Gastrocnemius medialis (tissue), 4 donors: ENCODE data around the gene BCAP31. TPM values are rescaled to one million over a fixed set of nuclear protein-coding genes. Genes with fewer than 3 reads are reported as not detected.

Experiments
- ATAC-seq, 2 donors: fragments of 150-250 bp; one replicate each; pipeline ENCODE4 v1.9.1; 2016
- DNase-seq, 2 donors: peaks; one replicate each; pipeline ENCODE4 v3.0.0-alpha.2; 2019
- H3K27ac ChIP-seq, 4 donors: fragments of 200-600 bp; sonication (generic); 1 replicate in 1 of 4; 2 replicates in 3 of 4; pipeline ENCODE4 v1.5.1; 2016 to 2018; ENCODE audit warnings: mild to moderate bottlenecking in 2 of 4, moderate library complexity in 1 of 4
- H3K27me3 ChIP-seq, 3 donors: fragments of 200-600 bp; sonication (generic) in 2 of 3; 1 replicate in 1 of 3; 2 replicates in 2 of 3; pipeline versions ENCODE4 v1.5.1 to v1.6.0; 2016 to 2019; ENCODE audit warnings: mild to moderate bottlenecking in 1 of 3, moderate library complexity in 1 of 3
- H3K36me3 ChIP-seq, 2 donors: fragments of 200-600 bp; sonication (generic) in 1 of 2; one replicate each; pipeline ENCODE4 v1.5.1; 2017 to 2018
- H3K4me1 ChIP-seq, 2 donors: fragments of 200-600 bp; sonication (generic) in 1 of 2; one replicate each; pipeline ENCODE4 v1.5.1; 2016 to 2017; ENCODE audit warnings: mild to moderate bottlenecking in 2 of 2
- H3K4me3 ChIP-seq, 4 donors: fragments of 200-600 bp; sonication (generic) in 3 of 4; 1 replicate in 1 of 4; 2 replicates in 3 of 4; pipeline ENCODE4 v1.5.1; 2016 to 2019; ENCODE audit warnings: mild to moderate bottlenecking in 2 of 4
- H3K9me3 ChIP-seq, 3 donors: fragments of 200-600 bp; sonication (generic) in 2 of 3; 1 replicate in 1 of 3; 2 replicates in 2 of 3; pipeline ENCODE4 v1.5.1; 2016 to 2019
- POLR2A ChIP-seq, 2 donors: fragments of 450-650 bp; IDR thresholded peaks; one replicate each; pipeline ENCODE4 v1.6.1; 2017; ENCODE audit warnings: antibody characterized with exemption in 2 of 2, mild to moderate bottlenecking in 2 of 2, moderate library complexity in 2 of 2
- in situ Hi-C, 4 donors: fragments of 200-750 bp; cut with MboI; loops; one replicate each; pipeline versions ENCODE4 v1.15.0 to v1.8.0; 2017; ENCODE audit warnings: low sequenced_read_pairs in 4 of 4
- intact Hi-C: fragments of 100-400 bp; cut with DNase I; formaldehyde crosslinking; loops from one replicate; pipeline ENCODE4 v1.15.1; 2023; ENCODE audit warnings: low total_unique reads
- total RNA-seq, 4 donors: library from RNA; depleted of rRNA; stranded (reverse); fragments of >200 nt; gene quantifications; one replicate each; pipeline versions ENCODE4 v1.1.0 to v1.2.3, GENCODE V29; 2016
- TF ChIP-seq, protein P1 (sequence below), 5 experiments: fragments of 450-650 bp in 3 of 5; fragments of 200-600 bp in 2 of 5; sonication (generic) in 2 of 5; IDR thresholded peaks in 4 of 5; conservative IDR thresholded peaks in 1 of 5; 1 replicate in 4 of 5; 2 replicates in 1 of 5; pipeline ENCODE4 v1.5.1; 2016 to 2019; ENCODE audit warnings: antibody characterized with exemption in 5 of 5, mild to moderate bottlenecking in 3 of 5, moderate library complexity in 3 of 5

BCAP31 gene
- total RNA-seq, 4 donors from 2014 or later, result 41.5 to 91.9 (median 48.3) TPM

GRCh38 chrX:153719238-153719637 is 4.9 kb downstream of the BCAP31 start:
- H3K36me3 ChIP-seq, result peaks cover 0 to 30% of the 10 kb centered on the region in 2 donors
- in situ Hi-C loops, result no loop called here

GRCh38 chrX:153717445-153717844 is 6.7 kb downstream of the BCAP31 start:
- intact Hi-C loops (no loop called here), in situ Hi-C loops (no loop called here)
- Histone ChIP-seq H3K36me3 (peaks cover 0 to 29% of the 10 kb centered on the region in 2 donors), H3K4me3 (no peak overlapping the region), H3K4me1 (no peaks in the 10 kb centered on the region), H3K27me3 (no peaks in the 10 kb centered on the region), H3K9me3 (no peaks in the 10 kb centered on the region), H3K27ac (no peak overlapping the region)
- no peak for DNase-seq
- TF ChIP-seq, protein P1, sequence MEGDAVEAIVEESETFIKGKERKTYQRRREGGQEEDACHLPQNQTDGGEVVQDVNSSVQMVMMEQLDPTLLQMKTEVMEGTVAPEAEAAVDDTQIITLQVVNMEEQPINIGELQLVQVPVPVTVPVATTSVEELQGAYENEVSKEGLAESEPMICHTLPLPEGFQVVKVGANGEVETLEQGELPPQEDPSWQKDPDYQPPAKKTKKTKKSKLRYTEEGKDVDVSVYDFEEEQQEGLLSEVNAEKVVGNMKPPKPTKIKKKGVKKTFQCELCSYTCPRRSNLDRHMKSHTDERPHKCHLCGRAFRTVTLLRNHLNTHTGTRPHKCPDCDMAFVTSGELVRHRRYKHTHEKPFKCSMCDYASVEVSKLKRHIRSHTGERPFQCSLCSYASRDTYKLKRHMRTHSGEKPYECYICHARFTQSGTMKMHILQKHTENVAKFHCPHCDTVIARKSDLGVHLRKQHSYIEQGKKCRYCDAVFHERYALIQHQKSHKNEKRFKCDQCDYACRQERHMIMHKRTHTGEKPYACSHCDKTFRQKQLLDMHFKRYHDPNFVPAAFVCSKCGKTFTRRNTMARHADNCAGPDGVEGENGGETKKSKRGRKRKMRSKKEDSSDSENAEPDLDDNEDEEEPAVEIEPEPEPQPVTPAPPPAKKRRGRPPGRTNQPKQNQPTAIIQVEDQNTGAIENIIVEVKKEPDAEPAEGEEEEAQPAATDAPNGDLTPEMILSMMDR (IDR thresholded peaks at IDR 0.05 in 4 of 5, conservative IDR thresholded peaks at IDR 0.05 in 1 of 5), result no peak
- TF ChIP-seq POLR2A (IDR thresholded peaks at IDR 0.05), result no peak
- no peak for ATAC-seq

More at GRCh38 chrX:153719238-153719637, 4.9 kb downstream of the BCAP31 start:
- no peak for TF ChIP-seq POLR2A (IDR thresholded peaks at IDR 0.05)
- TF ChIP-seq, protein P1 (IDR thresholded peaks at IDR 0.05 in 4 of 5, conservative IDR thresholded peaks at IDR 0.05 in 1 of 5), result no peak
- intact Hi-C loops, result no loop called here
- no peaks in the 10 kb centered on the region for H3K27me3 ChIP-seq
- H3K4me3 ChIP-seq, result no peak overlapping the region
- peaks cover 7 to 11% of the 10 kb centered on the region in 2 donors for H3K4me1 ChIP-seq
- ATAC-seq (no peak), DNase-seq (no peak)
- no peaks in the 10 kb centered on the region for H3K9me3 ChIP-seq
- no peak overlapping the region for H3K27ac ChIP-seq

- no peaks in the 10 kb centered on the region for H3K27me3 ChIP-seq
- no peaks in the 10 kb centered on the region for H3K9me3 ChIP-seq
- H3K4me3 ChIP-seq, result no peak overlapping the region
- in situ Hi-C loops (no loop called here), intact Hi-C loops (no loop called here)
- peaks cover 5 to 9% of the 10 kb centered on the region in 2 donors for H3K4me1 ChIP-seq
- no peak for TF ChIP-seq POLR2A (IDR thresholded peaks at IDR 0.05)
- TF ChIP-seq, protein P1 (IDR thresholded peaks at IDR 0.05 in 4 of 5, conservative IDR thresholded peaks at IDR 0.05 in 1 of 5), result no peak
- DNase-seq (no peak), ATAC-seq (no peak)
- H3K27ac ChIP-seq, result no peak overlapping the region
- H3K36me3 ChIP-seq, result peaks cover 0 to 9% of the 10 kb centered on the region in 2 donors
Measured at GRCh38 chrX:153714256-153714655, 9.9 kb downstream of the BCAP31 start.

DNA sequence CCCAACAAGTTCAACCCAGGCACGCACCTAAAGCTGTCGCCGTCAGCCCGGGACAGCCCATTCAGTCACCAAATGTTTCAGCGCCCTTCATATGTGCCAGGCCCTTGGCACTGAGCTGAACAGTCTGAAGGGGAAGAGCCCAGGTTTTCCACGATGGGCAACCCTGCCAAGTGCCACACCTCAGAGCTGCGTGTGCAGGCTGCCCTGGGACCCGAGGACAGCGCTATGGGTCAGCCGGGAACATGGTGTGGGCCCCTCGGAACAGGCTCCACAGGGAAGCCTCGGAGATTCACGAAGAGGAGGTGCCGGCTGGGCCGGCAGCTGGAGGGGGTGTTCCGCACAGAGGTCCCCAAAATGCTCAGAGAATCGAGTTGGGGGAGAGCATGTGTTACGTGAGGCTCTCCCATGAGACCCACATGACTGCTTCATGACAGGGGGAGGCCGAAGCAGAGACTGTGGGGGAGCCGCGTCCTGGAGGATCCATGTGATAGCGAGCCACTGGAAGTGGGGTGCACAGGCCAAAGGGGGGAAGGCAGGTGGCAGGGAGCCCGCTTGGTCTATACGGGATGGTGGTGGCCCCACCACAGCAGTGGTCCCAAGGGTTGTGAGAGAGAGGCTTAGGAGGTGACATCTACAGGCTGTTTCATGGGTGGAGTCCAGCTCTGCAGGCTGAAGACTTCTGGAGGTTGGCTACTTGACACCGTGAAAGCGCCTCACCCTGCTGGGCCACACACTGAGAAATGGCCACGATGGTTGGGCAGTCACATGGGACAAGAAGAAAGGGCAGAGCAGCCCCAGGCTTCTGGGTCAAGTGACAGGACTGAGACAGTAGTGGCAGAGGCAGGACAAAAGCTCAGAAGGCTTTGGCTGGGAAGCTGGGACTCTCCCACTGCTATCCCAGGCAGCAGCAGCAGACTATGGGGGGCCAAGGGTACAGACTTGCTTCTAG is 14.2 kb downstream of the BCAP31 start:
- Histone ChIP-seq H3K4me1 (peaks cover 9 to 28% of the 10 kb centered on the region in 2 donors), H3K27me3 (no peaks in the 10 kb centered on the region), H3K4me3 (no peak overlapping the region), H3K27ac (peak overlapping the region; percentile 85 to 91 (median 90)), H3K9me3 (no peaks in the 10 kb centered on the region), H3K36me3 (peaks cover 0 to 5% of the 10 kb centered on the region in 2 donors)
- ATAC-seq, result peak; percentile 22 to 32
- in situ Hi-C loops, result no loop called here
- intact Hi-C loops, result loop anchor here (10.0 kb wide), 1 partner anchor 335 kb away; no protein-coding TSS in a partner anchor
- DNase-seq, result peak in 1 of 2 donors; percentile 69
- no peak for TF ChIP-seq POLR2A (IDR thresholded peaks at IDR 0.05)
- TF ChIP-seq, protein P1 (IDR thresholded peaks at IDR 0.05 in 4 of 5, conservative IDR thresholded peaks at IDR 0.05 in 1 of 5), result no peak
